ENCODE results near the gene SPATS1.
"Not testable (repeated sequence)": the region's sequence is repeated elsewhere in the genome, so short reads cannot be mapped to it uniquely, and the experiment has no call there.

GRCh38 chr6:44346818-44347217, 4.4 kb downstream of the SPATS1 start:
- TF ChIP-seq CTCF, POLR2A (IDR thresholded peaks at IDR 0.05): not testable (repeated sequence)
